Peyer's patch (tissue), 4 donors: ENCODE data around the gene LDB3.

Experiments
- POLR2A ChIP-seq, 2 donors: fragments of 450-650 bp; IDR thresholded peaks; one replicate each; pipeline ENCODE4 v1.5.1; 2017; ENCODE audit warnings: antibody characterized with exemption in 2 of 2, mild to moderate bottlenecking in 2 of 2, moderate library complexity in 2 of 2
- TF ChIP-seq, protein P1 (sequence below), 6 experiments: fragments of 450-650 bp in 4 of 6; fragments of 200-600 bp in 2 of 6; sonication (generic) in 1 of 6; IDR thresholded peaks; one replicate each; pipeline ENCODE4 v1.5.1; 2017 to 2019; ENCODE audit warnings: antibody characterized with exemption in 6 of 6, mild to moderate bottlenecking in 3 of 6, moderate library complexity in 1 of 6

DNA sequence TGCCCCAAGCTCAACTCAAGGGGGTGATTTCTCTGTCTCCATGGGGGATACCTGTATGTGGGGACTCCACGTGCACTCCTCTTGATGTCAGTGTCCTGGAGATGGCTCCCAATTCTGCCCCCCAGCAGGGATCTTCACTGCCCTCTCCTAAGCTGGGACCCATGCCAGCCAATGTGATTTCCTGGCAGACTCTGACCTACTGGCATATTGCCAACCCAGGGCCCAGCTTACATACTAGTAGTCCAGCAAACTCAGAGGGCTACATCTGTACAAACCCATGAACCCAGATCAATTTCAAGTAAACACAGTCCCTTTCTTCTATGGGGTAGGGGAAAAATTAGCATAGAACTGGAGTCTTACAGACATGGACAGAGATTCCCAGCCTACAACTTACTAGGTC lies 61.9 kb downstream of the LDB3 start:
- TF ChIP-seq, protein P1, sequence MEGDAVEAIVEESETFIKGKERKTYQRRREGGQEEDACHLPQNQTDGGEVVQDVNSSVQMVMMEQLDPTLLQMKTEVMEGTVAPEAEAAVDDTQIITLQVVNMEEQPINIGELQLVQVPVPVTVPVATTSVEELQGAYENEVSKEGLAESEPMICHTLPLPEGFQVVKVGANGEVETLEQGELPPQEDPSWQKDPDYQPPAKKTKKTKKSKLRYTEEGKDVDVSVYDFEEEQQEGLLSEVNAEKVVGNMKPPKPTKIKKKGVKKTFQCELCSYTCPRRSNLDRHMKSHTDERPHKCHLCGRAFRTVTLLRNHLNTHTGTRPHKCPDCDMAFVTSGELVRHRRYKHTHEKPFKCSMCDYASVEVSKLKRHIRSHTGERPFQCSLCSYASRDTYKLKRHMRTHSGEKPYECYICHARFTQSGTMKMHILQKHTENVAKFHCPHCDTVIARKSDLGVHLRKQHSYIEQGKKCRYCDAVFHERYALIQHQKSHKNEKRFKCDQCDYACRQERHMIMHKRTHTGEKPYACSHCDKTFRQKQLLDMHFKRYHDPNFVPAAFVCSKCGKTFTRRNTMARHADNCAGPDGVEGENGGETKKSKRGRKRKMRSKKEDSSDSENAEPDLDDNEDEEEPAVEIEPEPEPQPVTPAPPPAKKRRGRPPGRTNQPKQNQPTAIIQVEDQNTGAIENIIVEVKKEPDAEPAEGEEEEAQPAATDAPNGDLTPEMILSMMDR (IDR thresholded peaks at IDR 0.05): no peak
- no peak for TF ChIP-seq POLR2A (IDR thresholded peaks at IDR 0.05)
